Measurements from ENCODE around the gene GRIN2A.

GRIN2A gene

DNA sequence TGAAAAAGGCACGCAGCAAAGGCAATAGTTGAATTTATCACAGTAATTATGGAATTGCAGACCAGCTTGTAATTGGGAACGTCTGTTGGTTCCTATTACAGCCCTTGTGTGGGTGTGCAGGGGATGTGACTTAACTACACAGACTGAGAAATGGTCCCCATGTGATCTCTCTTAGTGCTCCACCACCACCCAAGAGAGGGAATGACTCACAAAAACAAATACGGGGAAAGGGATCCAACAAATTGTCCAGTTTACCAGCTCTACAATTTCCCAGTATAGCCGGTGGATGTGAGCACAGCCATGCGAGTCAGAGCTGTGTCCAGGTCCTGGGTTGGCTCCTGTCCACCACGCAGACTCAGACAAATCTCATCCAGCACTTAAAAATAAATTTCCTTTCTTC is 337.9 kb downstream of the GRIN2A start:
- TF ChIP-seq GLIS3 (CRISPR knock-in tag; IDR thresholded peaks at IDR 0.05) (no peak), ZNF565 (CRISPR knock-in tag; conservative IDR thresholded peaks at IDR 0.05; ENCODE audit: low read depth) (no peak), TCF4 (CRISPR knock-in tag; IDR thresholded peaks at IDR 0.05; ENCODE audit: borderline replicate concordance) (no peak), OSR1 (CRISPR knock-in tag; IDR thresholded peaks at IDR 0.05) (no peak), BACH2 (CRISPR knock-in tag; IDR thresholded peaks at IDR 0.05; ENCODE audit: borderline replicate concordance) (no peak), ZC3H10 (CRISPR knock-in tag; IDR thresholded peaks at IDR 0.05) (no peak), CSRNP3 (CRISPR knock-in tag; IDR thresholded peaks at IDR 0.05) (no peak), ZNF8 (CRISPR knock-in tag; IDR thresholded peaks at IDR 0.05) (no peak), CSDC2 (CRISPR knock-in tag; IDR thresholded peaks at IDR 0.05) (no peak), SNAI2 (CRISPR knock-in tag; IDR thresholded peaks at IDR 0.05) (no peak), ZNF70 (CRISPR knock-in tag; IDR thresholded peaks at IDR 0.05) (no peak), PPARA (CRISPR knock-in tag; IDR thresholded peaks at IDR 0.05; ENCODE audit: borderline replicate concordance) (no peak), ISL1 (CRISPR knock-in tag; IDR thresholded peaks at IDR 0.05) (no peak)
- ATAC-seq: no peak

DNA sequence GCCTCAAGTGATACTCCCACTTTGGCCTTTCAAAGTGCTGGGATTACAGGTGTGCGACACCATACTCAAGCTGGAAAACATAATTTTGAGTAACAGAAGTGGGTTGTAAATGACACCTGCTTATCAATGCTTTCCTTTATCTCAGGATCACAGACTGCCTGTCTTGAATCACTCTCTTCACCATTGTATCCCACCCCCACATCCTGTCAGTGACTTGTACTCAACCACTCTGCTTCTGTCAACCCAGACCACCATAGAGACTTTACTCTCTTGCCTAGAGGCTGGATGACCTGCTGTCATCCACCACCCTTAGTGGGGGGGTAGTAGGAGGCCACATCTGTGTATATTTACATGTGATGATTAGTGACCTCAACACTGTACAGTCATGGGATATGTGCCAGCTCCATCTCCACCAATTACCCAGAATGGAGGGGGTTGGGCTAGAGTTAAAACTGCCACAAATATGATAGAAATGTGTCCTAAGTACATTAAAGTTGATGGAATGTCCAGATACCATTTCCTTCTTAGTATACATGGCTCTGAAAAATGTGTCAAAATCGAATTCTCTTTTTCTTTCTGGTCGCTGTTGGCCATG is 338.7 kb downstream of the GRIN2A start:
- no peak for TF ChIP-seq PPARA (CRISPR knock-in tag; IDR thresholded peaks at IDR 0.05; ENCODE audit: borderline replicate concordance)
- TF ChIP-seq ZNF70 (CRISPR knock-in tag; IDR thresholded peaks at IDR 0.05): no peak
- no peak for TF ChIP-seq SNAI2 (CRISPR knock-in tag; IDR thresholded peaks at IDR 0.05)
- no peak for TF ChIP-seq GLIS3 (CRISPR knock-in tag; IDR thresholded peaks at IDR 0.05)
- TF ChIP-seq, protein P1, sequence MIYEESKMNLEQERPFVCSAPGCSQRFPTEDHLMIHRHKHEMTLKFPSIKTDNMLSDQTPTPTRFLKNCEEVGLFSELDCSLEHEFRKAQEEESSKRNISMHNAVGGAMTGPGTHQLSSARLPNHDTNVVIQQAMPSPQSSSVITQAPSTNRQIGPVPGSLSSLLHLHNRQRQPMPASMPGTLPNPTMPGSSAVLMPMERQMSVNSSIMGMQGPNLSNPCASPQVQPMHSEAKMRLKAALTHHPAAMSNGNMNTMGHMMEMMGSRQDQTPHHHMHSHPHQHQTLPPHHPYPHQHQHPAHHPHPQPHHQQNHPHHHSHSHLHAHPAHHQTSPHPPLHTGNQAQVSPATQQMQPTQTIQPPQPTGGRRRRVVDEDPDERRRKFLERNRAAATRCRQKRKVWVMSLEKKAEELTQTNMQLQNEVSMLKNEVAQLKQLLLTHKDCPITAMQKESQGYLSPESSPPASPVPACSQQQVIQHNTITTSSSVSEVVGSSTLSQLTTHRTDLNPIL (CRISPR knock-in tag; IDR thresholded peaks at IDR 0.05; ENCODE audit: low read depth): no peak
- no peak for TF ChIP-seq ZNF8 (CRISPR knock-in tag; IDR thresholded peaks at IDR 0.05)
- no peak for TF ChIP-seq PATZ1 (CRISPR knock-in tag; IDR thresholded peaks at IDR 0.05; ENCODE audit: borderline replicate concordance)
- no peak for TF ChIP-seq ZFP3 (CRISPR knock-in tag; IDR thresholded peaks at IDR 0.05)
- TF ChIP-seq, protein P2, sequence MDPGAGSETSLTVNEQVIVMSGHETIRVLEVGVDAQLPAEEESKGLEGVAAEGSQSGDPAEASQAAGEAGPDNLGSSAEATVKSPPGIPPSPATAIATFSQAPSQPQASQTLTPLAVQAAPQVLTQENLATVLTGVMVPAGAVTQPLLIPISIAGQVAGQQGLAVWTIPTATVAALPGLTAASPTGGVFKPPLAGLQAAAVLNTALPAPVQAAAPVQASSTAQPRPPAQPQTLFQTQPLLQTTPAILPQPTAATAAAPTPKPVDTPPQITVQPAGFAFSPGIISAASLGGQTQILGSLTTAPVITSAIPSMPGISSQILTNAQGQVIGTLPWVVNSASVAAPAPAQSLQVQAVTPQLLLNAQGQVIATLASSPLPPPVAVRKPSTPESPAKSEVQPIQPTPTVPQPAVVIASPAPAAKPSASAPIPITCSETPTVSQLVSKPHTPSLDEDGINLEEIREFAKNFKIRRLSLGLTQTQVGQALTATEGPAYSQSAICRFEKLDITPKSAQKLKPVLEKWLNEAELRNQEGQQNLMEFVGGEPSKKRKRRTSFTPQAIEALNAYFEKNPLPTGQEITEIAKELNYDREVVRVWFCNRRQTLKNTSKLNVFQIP (CRISPR knock-in tag; IDR thresholded peaks at IDR 0.05; ENCODE audit: borderline replicate concordance, low read depth): no peak
- ATAC-seq: no peak

GRCh38 chr16:9840761-9841665 is 341.2 kb downstream of the GRIN2A start:
- no peak for TF ChIP-seq PPARA (CRISPR knock-in tag; IDR thresholded peaks at IDR 0.05; ENCODE audit: borderline replicate concordance)
- no peak for TF ChIP-seq TCF4 (CRISPR knock-in tag; IDR thresholded peaks at IDR 0.05; ENCODE audit: borderline replicate concordance)
- no peak for TF ChIP-seq TOX (CRISPR knock-in tag; IDR thresholded peaks at IDR 0.05; ENCODE audit: borderline replicate concordance)
- TF ChIP-seq BACH2 (CRISPR knock-in tag; IDR thresholded peaks at IDR 0.05; ENCODE audit: borderline replicate concordance): no peak
- no peak for ATAC-seq

DNA sequence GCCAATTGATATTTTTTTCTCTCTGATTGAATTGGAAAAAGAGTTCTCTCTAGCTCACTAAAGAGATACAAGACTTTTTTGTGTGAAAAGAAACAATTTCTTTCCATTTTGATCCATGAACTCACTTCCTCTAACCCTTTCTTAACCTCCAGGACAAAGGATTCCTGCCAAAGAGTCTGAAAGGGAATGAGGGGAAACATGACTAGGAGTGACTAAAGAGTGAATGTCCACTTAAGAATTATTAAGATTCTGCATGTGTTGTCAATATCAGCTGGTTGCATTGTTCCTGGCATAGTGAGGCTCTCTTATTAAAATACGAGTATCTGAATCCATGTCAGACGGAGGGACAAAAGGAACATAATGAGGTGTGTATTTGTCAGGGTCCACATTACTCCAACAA is 344.7 kb downstream of the GRIN2A start:
- TF ChIP-seq ZFP30 (CRISPR knock-in tag; IDR thresholded peaks at IDR 0.05) (no peak), CSDC2 (CRISPR knock-in tag; IDR thresholded peaks at IDR 0.05) (no peak), BACH2 (CRISPR knock-in tag; IDR thresholded peaks at IDR 0.05; ENCODE audit: borderline replicate concordance) (no peak), SNAI2 (CRISPR knock-in tag; IDR thresholded peaks at IDR 0.05) (no peak), TCF4 (CRISPR knock-in tag; IDR thresholded peaks at IDR 0.05; ENCODE audit: borderline replicate concordance) (no peak), ZC3H10 (CRISPR knock-in tag; IDR thresholded peaks at IDR 0.05) (no peak), ZNF565 (CRISPR knock-in tag; conservative IDR thresholded peaks at IDR 0.05; ENCODE audit: low read depth) (no peak), OSR1 (CRISPR knock-in tag; IDR thresholded peaks at IDR 0.05) (no peak), PPARA (CRISPR knock-in tag; IDR thresholded peaks at IDR 0.05; ENCODE audit: borderline replicate concordance) (no peak), RARB (CRISPR knock-in tag; IDR thresholded peaks at IDR 0.05) (no peak), ZNF70 (CRISPR knock-in tag; IDR thresholded peaks at IDR 0.05) (no peak)
- ATAC-seq: no peak

All from SK-N-SH treated with all-trans-retinoic acid at 6 μM for 48 hours (cell line).